Hepatocyte (in vitro differentiated cells): ENCODE data around the gene RBPMS2. TPM values are rescaled to one million over a fixed set of nuclear protein-coding genes. Genes with fewer than 3 reads are reported as not detected.
"Not testable (repeated sequence)": the region's sequence is repeated elsewhere in the genome, so short reads cannot be mapped to it uniquely, and the experiment has no call there.

ENCODE experiments used
- DNase-seq: peaks from one replicate; pipeline ENCODE4 v3.0.0-alpha.2; 2016; ENCODE audit warnings: low spot score
- H2AFZ ChIP-seq: fragments of 200-600 bp; sonication (generic); 2 replicates; pipeline ENCODE4 v1.6.0; 2016; ENCODE audit warnings: antibody characterized with exemption, mild to moderate bottlenecking
- H3K27ac ChIP-seq: fragments of 200-600 bp; sonication (generic); 2 replicates; pipeline ENCODE4 v1.5.1; 2016; ENCODE audit warnings: mild to moderate bottlenecking
- H3K27me3 ChIP-seq: fragments of 200-600 bp; sonication (generic); 2 replicates; pipeline ENCODE4 v1.6.1; 2016
- H3K36me3 ChIP-seq: fragments of 200-600 bp; sonication (generic); replicated peaks from 2 replicates; pipeline ENCODE4 v1.5.1; 2016; ENCODE audit warnings: low read depth; ENCODE audit not compliant: insufficient read depth
- H3K4me1 ChIP-seq: fragments of 200-600 bp; sonication (generic); 2 replicates; pipeline ENCODE4 v1.5.1; 2016; ENCODE audit warnings: mild to moderate bottlenecking, moderate library complexity; ENCODE audit not compliant: insufficient read depth
- H3K4me2 ChIP-seq: fragments of 200-600 bp; sonication (generic); 2 replicates; pipeline ENCODE4 v1.6.0; 2016
- H3K4me3 ChIP-seq: fragments of 200-600 bp; sonication (generic); 2 replicates; pipeline ENCODE4 v1.5.1; 2016; ENCODE audit warnings: mild to moderate bottlenecking
- H3K79me2 ChIP-seq: fragments of 200-600 bp; sonication (generic); 2 replicates; pipeline ENCODE4 v1.6.0; 2017; ENCODE audit warnings: mild to moderate bottlenecking
- H3K9me2 ChIP-seq: fragments of 200-600 bp; sonication (generic); replicated peaks from 2 replicates; pipeline ENCODE4 v1.6.0; 2017; ENCODE audit warnings: mild to moderate bottlenecking; ENCODE audit not compliant: insufficient read depth
- H3K9me3 ChIP-seq: fragments of 200-600 bp; sonication (generic); 2 replicates; pipeline ENCODE4 v1.5.1; 2016; ENCODE audit warnings: low read depth, mild to moderate bottlenecking
- H4K20me1 ChIP-seq: fragments of 200-600 bp; sonication (generic); 2 replicates; pipeline ENCODE4 v1.6.0; 2016; ENCODE audit warnings: mild to moderate bottlenecking; ENCODE audit not compliant: insufficient read depth, poor library complexity, severe bottlenecking
- CTCF ChIP-seq: fragments of 200-600 bp; sonication (generic); IDR thresholded peaks from 2 replicates; pipeline ENCODE4 v1.5.1; 2016; ENCODE audit warnings: antibody characterized with exemption, mild to moderate bottlenecking; ENCODE audit not compliant: poor library complexity
- EZH2 ChIP-seq: fragments of 200-600 bp; sonication (generic); IDR thresholded peaks from 2 replicates; pipeline ENCODE4 v1.6.1; 2016; ENCODE audit warnings: antibody characterized with exemption, mild to moderate bottlenecking, borderline replicate concordance
- EZH2phosphoT487 ChIP-seq: fragments of 200-600 bp; sonication (generic); IDR thresholded peaks from one replicate; pipeline ENCODE4 v1.6.1; 2018; ENCODE audit warnings: antibody characterized with exemption, mild to moderate bottlenecking, low read depth, moderate library complexity; ENCODE audit not compliant: unreplicated experiment, severe bottlenecking
- WGBS: methylation state at CpG from one replicate; pipeline ENCODE4 v1.1.6; 2016; ENCODE audit warnings: low lambda C conversion rate; ENCODE audit errors: missing lambda C conversion rate; 5-methylcytosine and 5-hydroxymethylcytosine counted together
- polyA plus RNA-seq: library from polyadenylated mRNA; unstranded; fragments of >200 nt; fragmentation: Nextera tagmentation; extraction: Ambion mirVana; gene quantifications from 2 replicates; pipeline ENCODE4 v1.2.1, GENCODE V29; 2016
- total RNA-seq: library from RNA; depleted of rRNA; stranded (reverse); fragments of >200 nt; gene quantifications from 2 replicates; pipeline ENCODE4 v1.2.3, GENCODE V29; 2014

Gene RBPMS2
- total and polyA plus RNA-seq, 2 experiments from 2014 or later: 0.27 to 18.0 TPM

GRCh38 chr15:64806509-64806908, 31.1 kb upstream of the RBPMS2 start:
- H3K4me2 ChIP-seq: no peak overlapping the region
- H3K27ac ChIP-seq: no peak overlapping the region
- no peaks in the 10 kb centered on the region for H3K27me3 ChIP-seq
- H3K4me3 ChIP-seq: no peak overlapping the region
- no peaks in the 10 kb centered on the region for H3K9me3 ChIP-seq
- H3K9me2 ChIP-seq: no peaks in the 10 kb centered on the region
- no peaks in the 10 kb centered on the region for H3K79me2 ChIP-seq
- H3K4me1 ChIP-seq: peaks cover 7% of the 10 kb centered on the region
- TF ChIP-seq CTCF: no peak
- TF ChIP-seq EZH2phosphoT487: no peak
- TF ChIP-seq EZH2: no peak
- H2AFZ ChIP-seq: no peak overlapping the region
- 63% methylated on average over 6 of the region's 6 CpGs for WGBS
- H3K36me3 ChIP-seq: no peaks in the 10 kb centered on the region
- no peaks in the 10 kb centered on the region for H4K20me1 ChIP-seq
- no peak for DNase-seq

- H3K36me3 ChIP-seq: no peaks in the 10 kb centered on the region
- peaks cover 9% of the 10 kb centered on the region for H3K4me1 ChIP-seq
Measured at GRCh38 chr15:64804619-64805018, 29.2 kb upstream of the RBPMS2 start.

GRCh38 chr15:64803526-64803925, 28.1 kb upstream of the RBPMS2 start:
- H3K4me3 ChIP-seq: no peak overlapping the region
- no peaks in the 10 kb centered on the region for H4K20me1 ChIP-seq
- H3K9me3 ChIP-seq: no peaks in the 10 kb centered on the region
- H3K9me2 ChIP-seq: no peaks in the 10 kb centered on the region
- H3K27ac ChIP-seq: no peak overlapping the region
- H3K27me3 ChIP-seq: no peaks in the 10 kb centered on the region
- peaks cover 9% of the 10 kb centered on the region for H3K4me1 ChIP-seq
- no peaks in the 10 kb centered on the region for H3K79me2 ChIP-seq
- WGBS: 100% methylated on average over 1 of the region's 1 CpG
- no peak overlapping the region for H3K4me2 ChIP-seq
- no peak for TF ChIP-seq EZH2
- TF ChIP-seq CTCF: no peak
- TF ChIP-seq EZH2phosphoT487: no peak
- no peak for DNase-seq
- no peaks in the 10 kb centered on the region for H3K36me3 ChIP-seq
- no peak overlapping the region for H2AFZ ChIP-seq

More at GRCh38 chr15:64804619-64805018, 29.2 kb upstream of the RBPMS2 start:
- Histone ChIP-seq H4K20me1 (no peaks in the 10 kb centered on the region), H3K79me2 (no peaks in the 10 kb centered on the region), H2AFZ (no peak overlapping the region), H3K4me2 (no peak overlapping the region), H3K27me3 (no peaks in the 10 kb centered on the region), H3K4me3 (no peak overlapping the region), H3K9me3 (no peaks in the 10 kb centered on the region), H3K27ac (no peak overlapping the region), H3K9me2 (no peaks in the 10 kb centered on the region)
- DNase-seq: no peak
- TF ChIP-seq EZH2: no peak
- no peak for TF ChIP-seq EZH2phosphoT487
- TF ChIP-seq CTCF: no peak
- 51% methylated on average over 2 of the region's 2 CpGs for WGBS

- DNase-seq: no peak
- Histone ChIP-seq H3K4me2 (no peak overlapping the region), H3K27ac (peak overlapping the region; percentile 53), H3K36me3 (no peaks in the 10 kb centered on the region), H2AFZ (no peak overlapping the region), H3K4me3 (no peak overlapping the region), H3K4me1 (peaks cover 9% of the 10 kb centered on the region), H3K79me2 (no peaks in the 10 kb centered on the region), H3K9me2 (no peaks in the 10 kb centered on the region), H4K20me1 (no peaks in the 10 kb centered on the region), H3K9me3 (no peaks in the 10 kb centered on the region), H3K27me3 (no peaks in the 10 kb centered on the region)
- 88% methylated on average over 2 of the region's 2 CpGs for WGBS
- TF ChIP-seq EZH2phosphoT487: no peak
- no peak for TF ChIP-seq EZH2
- no peak for TF ChIP-seq CTCF
Measured at GRCh38 chr15:64800476-64800875, 25.1 kb upstream of the RBPMS2 start.

- H3K27ac ChIP-seq, H2AFZ ChIP-seq, H3K4me2 ChIP-seq, H3K4me1 ChIP-seq, H3K9me3 ChIP-seq, H3K27me3 ChIP-seq, DNase-seq, H3K9me2 ChIP-seq, H3K36me3 ChIP-seq, H3K79me2 ChIP-seq, H4K20me1 ChIP-seq, H3K4me3 ChIP-seq: not testable (repeated sequence)
- no CpG with 5 or more reads among the region's 29 CpGs for WGBS
Measured at GRCh38 chr15:64798905-64799304, 23.5 kb upstream of the RBPMS2 start.
